ENCODE data around the gene PILRB.
"Not testable (repeated sequence)": the region's sequence is repeated elsewhere in the genome, so short reads cannot be mapped to it uniquely, and the experiment has no call there.

DNA sequence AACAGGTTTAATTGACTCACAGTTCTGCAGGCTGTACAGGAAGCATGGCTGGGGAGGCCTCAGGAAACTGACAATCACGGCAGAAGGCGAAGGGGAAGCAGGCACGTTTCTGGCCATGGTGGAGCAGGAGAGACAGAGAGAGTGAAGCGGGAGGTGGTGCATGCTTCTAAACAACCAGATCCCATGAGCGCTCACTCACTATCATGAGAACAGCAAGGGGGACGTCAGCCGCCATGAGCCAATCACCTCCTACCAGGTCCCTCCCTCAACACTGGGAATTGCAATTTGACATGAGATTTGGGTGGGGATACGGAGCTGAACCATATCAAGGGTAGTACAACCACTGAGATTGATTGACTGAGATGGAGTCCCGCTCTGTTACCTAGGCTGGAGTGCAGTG, 32.2 kb upstream of the PILRB start:
- TF ChIP-seq POLR2A (IDR thresholded peaks at IDR 0.05; ENCODE audit: low read length); GATA1 (IDR thresholded peaks at IDR 0.05; ENCODE audit: low read depth, low read length): not testable (repeated sequence)

Data from erythroblast (primary cell).